Epithelial cell of proximal tubule (primary cell): ENCODE results near the gene CARNS1. TPM values are rescaled to one million over a fixed set of nuclear protein-coding genes. Genes with fewer than 3 reads are reported as not detected.

Experiments used
- DNase-seq: peaks from one replicate; pipeline ENCODE4 v3.0.0-alpha.2; 2011; ENCODE audit warnings: low read depth
- H3K4me3 ChIP-seq: 2 replicates; pipeline ENCODE4 v1.5.1; 2011; ENCODE audit warnings: low read depth, mild to moderate bottlenecking, low read length
- total RNA-seq: library from RNA; depleted of rRNA; stranded (reverse); fragments of >200 nt; gene quantifications from 2 replicates; pipeline ENCODE4 v1.2.3, GENCODE V29; 2015
- TF ChIP-seq, protein P1 (sequence below): conservative IDR thresholded peaks from 2 replicates; pipeline ENCODE4 v1.5.1; 2012; ENCODE audit warnings: low read depth, mild to moderate bottlenecking, low read length

CARNS1 gene
- total RNA-seq, 1 donor from 2014 or later = 0.23 TPM

DNA sequence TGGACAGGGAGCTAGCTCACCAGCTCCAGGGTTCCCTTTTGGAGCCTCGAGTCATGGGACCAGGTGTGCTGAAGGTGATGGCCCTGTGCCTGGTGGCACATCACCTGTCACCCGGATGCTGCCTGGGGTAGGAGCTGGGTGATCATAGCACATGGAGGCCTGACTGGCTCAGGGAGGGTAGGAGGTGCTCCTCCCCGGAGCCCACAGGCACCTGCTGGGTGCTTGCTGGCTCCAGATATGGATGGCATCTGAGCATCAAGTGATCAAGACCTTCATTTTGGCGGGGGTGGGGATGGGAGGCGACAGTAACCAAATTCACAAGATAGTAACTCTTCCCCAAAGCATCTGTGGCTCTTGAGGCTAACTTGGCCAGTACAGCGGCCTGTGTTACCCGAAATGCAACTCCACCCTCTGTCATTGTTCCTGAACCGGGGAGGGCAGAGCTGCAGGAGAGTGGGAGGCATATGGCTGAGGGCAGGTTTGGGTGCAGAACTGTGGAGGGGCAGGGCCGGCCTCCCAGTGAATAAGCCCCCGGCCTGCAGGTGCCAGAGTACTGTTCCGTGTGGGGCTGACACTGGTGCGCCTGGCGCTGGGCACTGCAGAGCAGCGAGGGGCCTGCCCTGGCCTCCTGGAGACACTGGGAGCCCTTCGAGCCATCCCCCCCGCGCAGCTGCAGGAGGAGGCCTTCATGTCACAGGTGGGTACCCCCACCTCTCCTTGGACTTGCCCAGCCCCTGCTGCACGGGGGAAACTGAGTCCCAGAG, 6.9 kb upstream of the CARNS1 start:
- no peak for DNase-seq
- TF ChIP-seq, protein P1, sequence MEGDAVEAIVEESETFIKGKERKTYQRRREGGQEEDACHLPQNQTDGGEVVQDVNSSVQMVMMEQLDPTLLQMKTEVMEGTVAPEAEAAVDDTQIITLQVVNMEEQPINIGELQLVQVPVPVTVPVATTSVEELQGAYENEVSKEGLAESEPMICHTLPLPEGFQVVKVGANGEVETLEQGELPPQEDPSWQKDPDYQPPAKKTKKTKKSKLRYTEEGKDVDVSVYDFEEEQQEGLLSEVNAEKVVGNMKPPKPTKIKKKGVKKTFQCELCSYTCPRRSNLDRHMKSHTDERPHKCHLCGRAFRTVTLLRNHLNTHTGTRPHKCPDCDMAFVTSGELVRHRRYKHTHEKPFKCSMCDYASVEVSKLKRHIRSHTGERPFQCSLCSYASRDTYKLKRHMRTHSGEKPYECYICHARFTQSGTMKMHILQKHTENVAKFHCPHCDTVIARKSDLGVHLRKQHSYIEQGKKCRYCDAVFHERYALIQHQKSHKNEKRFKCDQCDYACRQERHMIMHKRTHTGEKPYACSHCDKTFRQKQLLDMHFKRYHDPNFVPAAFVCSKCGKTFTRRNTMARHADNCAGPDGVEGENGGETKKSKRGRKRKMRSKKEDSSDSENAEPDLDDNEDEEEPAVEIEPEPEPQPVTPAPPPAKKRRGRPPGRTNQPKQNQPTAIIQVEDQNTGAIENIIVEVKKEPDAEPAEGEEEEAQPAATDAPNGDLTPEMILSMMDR = no peak
- H3K4me3 ChIP-seq = no peak overlapping the region

DNA sequence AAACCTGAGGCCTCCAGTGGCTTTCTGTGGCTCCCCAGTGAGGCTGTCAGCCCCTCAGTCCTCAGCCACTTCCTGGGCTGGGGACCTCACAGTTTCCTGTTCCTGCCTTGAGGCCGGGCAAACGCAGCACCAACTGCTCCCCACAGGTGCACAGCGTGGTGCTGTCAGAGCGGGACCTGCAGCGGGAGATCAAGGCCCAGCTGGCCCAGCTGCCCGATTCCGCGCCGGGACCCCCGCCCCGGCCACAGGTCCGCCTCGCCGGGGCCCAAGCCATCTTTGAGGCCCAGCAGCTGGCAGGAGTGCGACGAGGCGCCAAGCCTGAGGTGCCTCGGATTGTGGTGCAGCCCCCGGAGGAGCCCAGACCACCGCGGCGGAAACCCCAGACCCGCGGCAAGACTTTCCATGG, 6.2 kb upstream of the CARNS1 start:
- TF ChIP-seq, protein P1 = no peak
- no peak for DNase-seq
- no peak overlapping the region for H3K4me3 ChIP-seq

DNA sequence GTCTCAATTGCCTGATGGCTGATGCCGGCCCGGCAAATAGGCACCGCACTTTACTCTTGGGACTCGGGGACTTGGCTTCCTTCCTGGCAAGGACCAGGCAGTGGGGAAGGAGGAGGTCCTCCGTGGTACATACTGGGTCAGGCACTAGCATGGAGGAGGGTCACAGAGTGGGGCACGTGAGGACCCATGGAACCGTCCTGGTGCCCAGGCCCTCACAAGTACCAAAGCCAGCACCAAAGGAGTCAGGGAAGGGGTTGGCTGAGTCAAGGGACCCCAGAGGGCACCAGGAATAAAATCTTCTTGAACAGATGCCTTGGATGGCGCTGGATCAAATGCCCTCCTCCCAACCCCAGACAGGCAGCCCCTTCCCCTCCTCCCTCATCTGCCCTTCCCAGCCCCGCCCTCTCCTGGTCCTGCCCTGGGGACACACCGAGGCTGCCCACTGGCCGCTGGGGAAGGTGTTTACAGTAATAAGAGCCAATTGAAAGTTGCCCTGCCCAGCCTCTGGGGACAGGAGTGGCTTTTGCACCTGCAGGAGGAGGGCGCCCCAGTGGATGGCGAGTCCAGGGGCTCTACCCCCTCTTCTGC, 5.6 kb upstream of the CARNS1 start:
- TF ChIP-seq, protein P1 = no peak

DNA sequence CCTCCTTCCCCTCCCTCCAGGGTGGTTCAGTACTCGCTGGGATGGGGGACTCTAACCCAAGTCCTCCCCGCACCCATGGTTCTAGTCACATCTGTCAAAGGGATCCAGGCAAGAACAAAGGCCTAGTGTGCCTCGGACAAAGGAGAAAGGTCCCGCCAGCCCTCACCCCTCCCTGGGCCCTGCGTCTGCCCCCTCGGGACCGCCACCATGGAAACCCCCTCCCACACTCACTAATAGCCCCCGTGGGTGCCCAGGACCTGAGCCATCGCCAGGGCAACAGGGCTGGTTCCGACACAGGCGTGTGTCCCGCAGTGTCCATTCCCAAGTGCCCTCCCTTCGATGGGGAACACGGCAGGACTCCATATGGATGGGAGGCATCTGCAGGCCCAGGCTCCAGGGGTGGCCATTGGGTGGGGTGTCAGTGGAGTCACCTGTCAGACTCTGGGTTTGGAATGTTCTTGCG, 5.1 kb upstream of the CARNS1 start:
- TF ChIP-seq, protein P1 = no peak
- H3K4me3 ChIP-seq = no peak overlapping the region
- DNase-seq = no peak

More for the DNA sequence above, 5.6 kb upstream of the CARNS1 start:
- no peak overlapping the region for H3K4me3 ChIP-seq
- DNase-seq = no peak

DNA sequence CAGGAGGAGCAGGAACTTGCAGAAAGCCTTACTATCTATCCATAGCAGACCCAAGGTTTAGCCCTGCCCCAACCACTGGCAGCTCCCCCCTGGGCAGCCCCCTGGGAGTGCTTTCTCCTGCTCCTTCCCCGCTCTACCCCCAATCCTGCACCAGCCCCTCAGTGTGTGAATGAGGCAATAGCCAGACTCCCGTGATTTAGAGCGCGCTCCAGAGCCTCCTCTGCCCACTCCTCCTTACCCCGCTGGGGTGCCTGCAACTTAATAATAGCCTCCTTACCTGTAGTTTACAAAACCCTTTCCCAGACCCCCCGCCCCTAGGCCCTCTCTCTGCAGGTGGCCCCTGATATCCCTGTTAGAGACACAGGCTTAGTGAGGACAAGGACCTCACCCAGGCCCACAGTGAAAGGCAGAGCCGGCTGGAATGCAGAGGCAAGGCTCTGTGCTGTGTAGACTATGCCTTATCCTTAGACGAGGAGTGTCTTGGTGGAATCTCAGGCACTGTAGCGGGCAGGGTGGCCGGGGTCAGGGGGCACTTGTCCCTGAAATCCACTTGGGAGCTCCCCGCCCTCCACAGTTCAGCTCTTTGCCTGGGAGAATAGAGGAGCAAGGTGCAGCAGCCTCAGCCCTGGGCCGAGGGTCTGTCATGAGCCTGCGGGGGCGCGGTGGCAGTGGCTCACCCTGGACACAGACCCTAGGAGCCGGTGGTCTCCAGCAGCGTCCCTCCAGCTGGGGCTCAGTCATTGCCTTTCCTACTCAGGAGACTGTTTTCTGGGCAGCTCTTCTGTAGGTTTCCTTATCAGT, 4.3 kb upstream of the CARNS1 start:
- TF ChIP-seq, protein P1 = no peak
- no peak for DNase-seq
- no peak overlapping the region for H3K4me3 ChIP-seq

DNA sequence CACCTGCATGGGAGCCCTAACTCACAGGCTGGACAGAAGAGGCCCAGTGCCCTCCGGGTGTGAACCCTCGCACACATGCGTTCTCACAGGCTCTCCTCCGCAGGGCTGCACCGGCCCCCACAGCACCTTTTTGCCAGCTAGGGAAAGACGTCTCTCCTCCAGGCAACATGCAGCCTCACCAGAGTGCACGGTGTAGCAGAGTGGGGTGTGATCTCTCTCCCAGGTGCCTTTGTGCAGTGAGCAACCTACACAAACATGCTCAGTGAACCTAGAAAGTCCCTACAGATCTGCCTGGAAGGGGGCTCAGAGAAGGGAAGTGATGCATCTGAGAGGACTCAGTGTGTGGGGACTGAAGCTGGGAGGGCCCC, 3.7 kb upstream of the CARNS1 start:
- TF ChIP-seq, protein P1 = no peak
- H3K4me3 ChIP-seq = no peak overlapping the region
- DNase-seq = no peak
